Ovary (tissue), 9 donors: ENCODE measurements around the gene CTDSP2. TPM values are rescaled to one million over a fixed set of nuclear protein-coding genes. Genes with fewer than 3 reads are reported as not detected.

Experiments
- DNase-seq, 5 donors: peaks; one replicate each; pipeline ENCODE4 v3.0.0-alpha.2; 2019 to 2020
- H3K27ac ChIP-seq, 2 donors: fragments of 200-600 bp; one replicate each; pipeline versions ENCODE4 v1.5.1 to v1.8.0; 2019 to 2022
- H3K27me3 ChIP-seq: fragments of 200-600 bp; one replicate; pipeline ENCODE4 v1.8.0; 2022
- H3K36me3 ChIP-seq: fragments of 200-600 bp; sonication (generic); one replicate; pipeline ENCODE4 v1.5.1; 2019
- H3K4me1 ChIP-seq: one replicate; pipeline ENCODE4 v1.8.1; 2013; ENCODE audit warnings: mild to moderate bottlenecking, moderate library complexity; ENCODE audit not compliant: insufficient read depth
- H3K4me3 ChIP-seq: fragments of 200-600 bp; sonication (generic); one replicate; pipeline ENCODE4 v1.5.1; 2017
- H3K9me3 ChIP-seq, 2 donors: fragments of 200-600 bp in 1 of 2; sonication (generic) in 1 of 2; one replicate each; pipeline versions ENCODE4 v1.5.1 to v1.8.1; 2013 to 2019; ENCODE audit warnings: mild to moderate bottlenecking in 1 of 2, moderate library complexity in 1 of 2
- CTCF ChIP-seq, 3 donors: fragments of 450-650 bp in 2 of 3; fragments of 200-600 bp in 1 of 3; IDR thresholded peaks; one replicate each; pipeline versions ENCODE4 v1.5.1 to v1.8.0; 2016 to 2022; ENCODE audit warnings: antibody characterized with exemption in 3 of 3, mild to moderate bottlenecking in 1 of 3
- EP300 ChIP-seq: sonication (generic); formaldehyde crosslinking; IDR thresholded peaks from one replicate; pipeline ENCODE4 v1.6.1; 2017; ENCODE audit warnings: antibody characterized with exemption
- POLR2A ChIP-seq: fragments of 450-650 bp; IDR thresholded peaks from one replicate; pipeline ENCODE4 v1.6.1; 2017; ENCODE audit warnings: antibody characterized with exemption, mild to moderate bottlenecking, moderate library complexity
- WGBS, 3 donors: extraction: QIAGEN DNeasy Blood & Tissue Kit in 1 of 3; methylation state at CpG; one replicate each; pipeline versions ENCODE4 v1.1.5 to v1.1.7; 2013 to 2017; 5-methylcytosine and 5-hydroxymethylcytosine counted together
- intact Hi-C, 4 donors: fragments of 100-400 bp; cut with DNase I; formaldehyde crosslinking; loops; one replicate each; pipeline versions ENCODE4 v1.11.0 to v1.15.1; 2022 to 2023
- polyA plus RNA-seq, 2 donors: library from polyadenylated mRNA; stranded (reverse); fragments of 200-250 nt in 1 of 2; fragments of 350-450 nt in 1 of 2; fragmentation: Illumina TruSeq in 1 of 2; extraction: RNeasy Lipid Tissue Mini Kit (QIAGEN cat#74804) in 1 of 2; gene quantifications; one replicate each; pipeline ENCODE4 v1.2.3, GENCODE V29; 2013 to 2014
- total RNA-seq, 7 donors: library from RNA; depleted of rRNA in 2 of 7; stranded (reverse); fragments of >200 nt in 2 of 7; fragmentation: NEBNext Ultra II Directional in 3 of 7; extraction: Animal tissue kit (Norgen Biotek cat#: 25700) in 3 of 7; gene quantifications; one replicate each; pipeline versions ENCODE4 v1.1.0 to v1.2.4, GENCODE V29; 2016 to 2023
- donor health status: DM: no; HTN: no; CAD: no; lungs with moderate emphysema.
- donor health status: DM: no; HTN: no; CAD: no.
- donor health status: Bipolar disorder and iron deficiency.
- donor health status: DM: yes; HTN: yes; CAD: no.
- donor health status: DM: no; HTN: no; CAD: no.
- donor health status: DM: yes; HTN: yes; CAD: no.

Gene CTDSP2
- total and polyA plus RNA-seq, 9 donors: 73.1 to 212 (median 166) TPM

GRCh38 chr12:57816001-57816854 is 30.3 kb downstream of the CTDSP2 start:
- WGBS, 3 donors: 36 to 38% (median 36%) methylated on average over 3 of the region's 3 CpGs
- peaks cover 17% of the 10 kb centered on the region for H3K4me1 ChIP-seq
- H3K9me3 ChIP-seq: no peaks in the 10 kb centered on the region

GRCh38 chr12:57815177-57816000 is 31.1 kb downstream of the CTDSP2 start:
- intact Hi-C loops: no loop called here
- peaks cover 17% of the 10 kb centered on the region for H3K4me1 ChIP-seq
- no peaks in the 10 kb centered on the region for H3K36me3 ChIP-seq
- no peak for DNase-seq
- H3K4me3 ChIP-seq: no peak overlapping the region
- no peaks in the 10 kb centered on the region for H3K9me3 ChIP-seq
- H3K27ac ChIP-seq: no peak overlapping the region
- 53 to 66% (median 57%) methylated on average over 13 of the region's 13 CpGs for WGBS, 3 donors
- no peak for TF ChIP-seq POLR2A
- TF ChIP-seq EP300: no peak
- TF ChIP-seq CTCF (IDR thresholded peaks at IDR 0.05): no peak
- H3K27me3 ChIP-seq: no peaks in the 10 kb centered on the region

More at GRCh38 chr12:57816001-57816854, 30.3 kb downstream of the CTDSP2 start:
- H3K27me3 ChIP-seq: no peaks in the 10 kb centered on the region
- DNase-seq: no peak
- H3K27ac ChIP-seq: peak overlapping the region in 1 of 2 donors; percentile 29
- TF ChIP-seq POLR2A (no peak), EP300 (no peak), CTCF (IDR thresholded peaks at IDR 0.05) (no peak)
- intact Hi-C loops: loop anchor here in 1 of 4 donors (2.0 kb wide), 1 partner anchor 15 kb away; no protein-coding TSS in a partner anchor
- H3K36me3 ChIP-seq: no peaks in the 10 kb centered on the region
- H3K4me3 ChIP-seq: no peak overlapping the region

- peak in 4 of 5 donors; percentile 51 to 83 (median 64) for DNase-seq
- no peaks in the 10 kb centered on the region for H3K9me3 ChIP-seq
- no peaks in the 10 kb centered on the region for H3K36me3 ChIP-seq
- WGBS, 3 donors: 28 to 33% (median 29%) methylated on average over 17 of the region's 17 CpGs
- no peaks in the 10 kb centered on the region for H3K27me3 ChIP-seq
- no peak overlapping the region for H3K4me3 ChIP-seq
- peaks cover 17% of the 10 kb centered on the region for H3K4me1 ChIP-seq
- peak overlapping the region in 1 of 2 donors; percentile 12 for H3K27ac ChIP-seq
- intact Hi-C loops: no loop called here
- no peak for TF ChIP-seq POLR2A
- no peak for TF ChIP-seq EP300
- TF ChIP-seq CTCF (IDR thresholded peaks at IDR 0.05): no peak
Observed at GRCh38 chr12:57813971-57814772, 32.4 kb downstream of the CTDSP2 start.
